ENCODE data around the gene LRRC59. TPM values are rescaled to one million over a fixed set of nuclear protein-coding genes. Genes with fewer than 3 reads are reported as not detected.

LRRC59 gene
- total RNA-seq, 1 donor from 2014 or later, result 68.0 TPM

- DNase-seq (no peak), ATAC-seq (no peak)
- Histone ChIP-seq H3K4me1 (peaks cover 7% of the 10 kb centered on the region), H3K4me3 (no peak overlapping the region), H3K9me3 (no peaks in the 10 kb centered on the region), H3K27ac (no peak overlapping the region), H3K27me3 (no peaks in the 10 kb centered on the region), H3K36me3 (peaks cover 38% of the 10 kb centered on the region)
- intact Hi-C loops (cut with DNase I), result no loop called here
- TF ChIP-seq CTCF (IDR thresholded peaks at IDR 0.05), result no peak
Observed at GRCh38 chr17:50363217-50364060, 33.9 kb downstream of the LRRC59 start.

GRCh38 chr17:50362661-50363060 lies 34.7 kb downstream of the LRRC59 start:
- H3K4me1 ChIP-seq, result peaks cover 7% of the 10 kb centered on the region
- intact Hi-C loops (cut with DNase I), result no loop called here
- no peak for ATAC-seq
- no peaks in the 10 kb centered on the region for H3K9me3 ChIP-seq
- H3K36me3 ChIP-seq, result peaks cover 36% of the 10 kb centered on the region
- TF ChIP-seq CTCF (IDR thresholded peaks at IDR 0.05), result no peak
- no peak for DNase-seq
- no peak overlapping the region for H3K4me3 ChIP-seq
- no peaks in the 10 kb centered on the region for H3K27me3 ChIP-seq
- H3K27ac ChIP-seq, result no peak overlapping the region

- H3K36me3 ChIP-seq, result peaks cover 32% of the 10 kb centered on the region
- TF ChIP-seq CTCF (IDR thresholded peaks at IDR 0.05), result peak; percentile 75
- no peaks in the 10 kb centered on the region for H3K27me3 ChIP-seq
- no peak overlapping the region for H3K4me3 ChIP-seq
- DNase-seq (no peak), ATAC-seq (peak; percentile 86)
- intact Hi-C loops (cut with DNase I), result no loop called here
- no peak overlapping the region for H3K27ac ChIP-seq
- H3K4me1 ChIP-seq, result peaks cover 7% of the 10 kb centered on the region
- no peaks in the 10 kb centered on the region for H3K9me3 ChIP-seq
Observed at GRCh38 chr17:50361561-50362480, 35.5 kb downstream of the LRRC59 start.

- Histone ChIP-seq H3K4me1 (peaks cover 7% of the 10 kb centered on the region), H3K4me3 (no peak overlapping the region), H3K27me3 (no peaks in the 10 kb centered on the region), H3K27ac (no peak overlapping the region), H3K36me3 (peaks cover 36% of the 10 kb centered on the region), H3K9me3 (no peaks in the 10 kb centered on the region)
- DNase-seq, result no peak
- no peak for ATAC-seq
- no peak for TF ChIP-seq CTCF (IDR thresholded peaks at IDR 0.05)
- intact Hi-C loops (cut with DNase I), result no loop called here
Observed at GRCh38 chr17:50360486-50361115, 36.7 kb downstream of the LRRC59 start.

GRCh38 chr17:50359998-50360461 lies 37.3 kb downstream of the LRRC59 start:
- intact Hi-C loops (cut with DNase I), result no loop called here
- H3K4me3 ChIP-seq, result no peak overlapping the region
- no peak for ATAC-seq
- H3K27me3 ChIP-seq, result no peaks in the 10 kb centered on the region
- H3K4me1 ChIP-seq, result peaks cover 7% of the 10 kb centered on the region
- no peaks in the 10 kb centered on the region for H3K9me3 ChIP-seq
- no peak for DNase-seq
- peaks cover 41% of the 10 kb centered on the region for H3K36me3 ChIP-seq
- H3K27ac ChIP-seq, result no peak overlapping the region
- no peak for TF ChIP-seq CTCF (IDR thresholded peaks at IDR 0.05)
